Transverse colon (tissue), 4 donors: ENCODE results near the gene CLEC2A. TPM values are rescaled to one million over a fixed set of nuclear protein-coding genes. Genes with fewer than 3 reads are reported as not detected.

ENCODE experiments used
- DNase-seq: peaks from one replicate; pipeline ENCODE4 v3.0.0-alpha.2; 2019
- H3K27ac ChIP-seq, 4 donors: fragments of 200-600 bp; sonication (generic); 2 replicates each; pipeline ENCODE4 v1.5.1; 2016 to 2018; ENCODE audit warnings: inconsistent platforms in 4 of 4
- H3K27me3 ChIP-seq: fragments of 200-600 bp; sonication (generic); 2 replicates; pipeline ENCODE4 v1.5.1; 2017; ENCODE audit warnings: inconsistent platforms
- H3K36me3 ChIP-seq, 4 donors: fragments of 200-600 bp; sonication (generic); 2 replicates each; pipeline ENCODE4 v1.5.1; 2017 to 2019; ENCODE audit warnings: inconsistent platforms in 4 of 4
- H3K4me1 ChIP-seq, 4 donors: fragments of 200-600 bp; sonication (generic); 2 replicates each; pipeline ENCODE4 v1.5.1; 2017 to 2020; ENCODE audit warnings: inconsistent platforms in 4 of 4
- H3K4me3 ChIP-seq, 4 donors: fragments of 200-600 bp; sonication (generic); 1 replicate in 1 of 4; 2 replicates in 3 of 4; pipeline versions ENCODE4 v1.5.1 to v1.6.1; 2017 to 2019; ENCODE audit warnings: inconsistent platforms in 4 of 4
- H3K9me3 ChIP-seq, 2 donors: fragments of 200-600 bp; sonication (generic); 2 replicates each; pipeline ENCODE4 v1.5.1; 2017 to 2019; ENCODE audit warnings: inconsistent platforms in 2 of 2
- CTCF ChIP-seq, 5 experiments: fragments of 200-600 bp in 3 of 5; fragments of 450-650 bp in 2 of 5; sonication (generic) in 3 of 5; IDR thresholded peaks; 1 replicate in 2 of 5; 2 replicates in 3 of 5; pipeline ENCODE4 v1.5.1; 2016 to 2017; ENCODE audit warnings: antibody characterized with exemption in 5 of 5, inconsistent platforms in 3 of 5, mild to moderate bottlenecking in 2 of 5, moderate library complexity in 1 of 5
- EP300 ChIP-seq: sonication (generic); formaldehyde crosslinking; IDR thresholded peaks from one replicate; pipeline ENCODE4 v1.6.1; 2017; ENCODE audit warnings: antibody characterized with exemption, low read depth
- POLR2A ChIP-seq: fragments of 450-650 bp; IDR thresholded peaks from one replicate; pipeline ENCODE4 v1.6.1; 2016; ENCODE audit warnings: antibody characterized with exemption, mild to moderate bottlenecking, moderate library complexity
- POLR2AphosphoS5 ChIP-seq, 3 donors: sonication (generic); formaldehyde crosslinking; IDR thresholded peaks; one replicate each; pipeline ENCODE4 v1.6.1; 2016; ENCODE audit warnings: antibody characterized with exemption in 3 of 3
- WGBS, 2 donors: methylation state at CpG; one replicate each; pipeline ENCODE4 v1.1.5; 2018; ENCODE audit warnings: low coverage in 1 of 2; 5-methylcytosine and 5-hydroxymethylcytosine counted together
- in situ Hi-C, 4 donors: fragments of 200-750 bp; cut with MboI; loops; one replicate each; pipeline versions ENCODE4 v1.15.0 to v1.15.1; 2017; ENCODE audit warnings: low sequenced_read_pairs in 3 of 4, low pct_ligation_motif_present in 1 of 4, low pct_unique_long_range_greater_than_20kb in 1 of 4
- intact Hi-C: fragments of 100-400 bp; cut with DNase I; formaldehyde crosslinking; loops from one replicate; pipeline ENCODE4 v1.15.1; 2023; ENCODE audit warnings: low total_unique reads
- total RNA-seq, 4 donors: library from RNA; depleted of rRNA; stranded (reverse); fragments of >200 nt; gene quantifications; one replicate each; pipeline ENCODE4 v1.1.0, GENCODE V29; 2016

The CLEC2A gene
- total RNA-seq, 4 donors from 2014 or later, result not detected

GRCh38 chr12:9941838-9942237 is 9.7 kb upstream of the CLEC2A start:
- Histone ChIP-seq H3K4me1 (no peaks in the 10 kb centered on the region), H3K36me3 (no peaks in the 10 kb centered on the region), H3K4me3 (no peak overlapping the region), H3K27ac (no peak overlapping the region), H3K27me3 (no peaks in the 10 kb centered on the region), H3K9me3 (no peaks in the 10 kb centered on the region)
- intact Hi-C loops, result no loop called here
- TF ChIP-seq CTCF (IDR thresholded peaks at IDR 0.05) (no peak), POLR2A (no peak), POLR2AphosphoS5 (IDR thresholded peaks at IDR 0.05) (no peak), EP300 (no peak)
- in situ Hi-C loops, result no loop called here
- DNase-seq, result no peak
- 71 to 72% methylated on average over 1 of the region's 1 CpG for WGBS, 2 donors

DNA sequence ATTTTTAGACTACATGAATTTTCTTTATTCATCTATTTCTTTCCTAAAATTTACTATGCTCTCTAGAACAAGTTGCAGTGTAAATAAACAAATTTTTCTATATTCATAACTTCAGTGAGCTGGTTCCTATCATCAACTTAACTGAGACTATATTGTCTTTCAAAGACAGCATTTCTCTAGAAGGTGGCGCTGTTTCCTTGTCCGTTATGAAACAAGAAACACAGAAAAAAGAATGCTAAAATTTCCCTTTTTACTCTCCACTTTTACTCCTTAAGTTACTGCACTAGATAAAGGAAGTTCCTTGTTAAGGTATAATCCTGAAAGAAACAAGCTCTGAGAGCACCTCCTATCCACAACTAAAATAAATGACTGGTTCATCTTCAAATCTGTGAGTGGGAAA is 8.2 kb upstream of the CLEC2A start:
- no peaks in the 10 kb centered on the region for H3K4me1 ChIP-seq
- no peaks in the 10 kb centered on the region for H3K27me3 ChIP-seq
- DNase-seq, result no peak
- no peak overlapping the region for H3K4me3 ChIP-seq
- no peaks in the 10 kb centered on the region for H3K36me3 ChIP-seq
- 14 to 34% methylated on average over 2 of the region's 2 CpGs for WGBS, 2 donors
- in situ Hi-C loops, result no loop called here
- TF ChIP-seq POLR2AphosphoS5 (IDR thresholded peaks at IDR 0.05), result no peak
- no peak for TF ChIP-seq EP300
- TF ChIP-seq CTCF (IDR thresholded peaks at IDR 0.05), result no peak
- TF ChIP-seq POLR2A, result no peak
- H3K27ac ChIP-seq, result no peak overlapping the region
- H3K9me3 ChIP-seq, result no peaks in the 10 kb centered on the region
- intact Hi-C loops, result no loop called here

- Histone ChIP-seq H3K4me1 (peaks cover 0 to 13% (median 0%) of the 10 kb centered on the region in 4 donors), H3K27ac (no peak overlapping the region)
- in situ Hi-C loops, result no loop called here
These were observed 4.4 kb upstream of the CLEC2A start for GRCh38 chr12:9936591-9936990.

DNA sequence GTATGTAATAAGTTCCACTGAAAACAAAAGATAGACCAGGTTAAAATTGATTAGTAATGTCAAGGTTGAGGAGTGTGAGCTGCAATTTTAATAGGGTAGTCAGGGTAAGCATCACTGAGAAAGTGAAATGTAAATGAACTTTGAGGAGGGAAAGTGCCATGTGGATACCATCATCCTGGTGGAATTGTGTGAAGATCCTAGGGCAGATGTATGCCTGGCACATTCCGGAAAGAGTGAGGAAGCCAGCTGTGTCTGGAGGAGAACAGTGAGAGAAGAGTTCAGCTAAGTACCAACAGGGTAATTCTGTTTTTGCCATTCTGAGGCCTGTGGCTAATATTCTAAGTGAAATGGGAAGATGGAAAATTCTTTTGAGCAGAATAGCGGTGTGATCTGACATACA is 2.9 kb upstream of the CLEC2A start:
- no peak for DNase-seq
- Histone ChIP-seq H3K9me3 (no peaks in the 10 kb centered on the region), H3K27ac (no peak overlapping the region), H3K4me3 (no peak overlapping the region), H3K36me3 (no peaks in the 10 kb centered on the region), H3K27me3 (no peaks in the 10 kb centered on the region), H3K4me1 (peaks cover 0 to 13% (median 0%) of the 10 kb centered on the region in 4 donors)
- WGBS, 2 donors, result 91 to 93% methylated on average over 2 of the region's 2 CpGs
- in situ Hi-C loops (no loop called here), intact Hi-C loops (no loop called here)
- TF ChIP-seq POLR2A, result no peak
- TF ChIP-seq EP300, result no peak
- no peak for TF ChIP-seq POLR2AphosphoS5 (IDR thresholded peaks at IDR 0.05)
- TF ChIP-seq CTCF (IDR thresholded peaks at IDR 0.05), result no peak

More at GRCh38 chr12:9936591-9936990, 4.4 kb upstream of the CLEC2A start:
- TF ChIP-seq POLR2A, result no peak
- no peak for TF ChIP-seq EP300
- TF ChIP-seq CTCF (IDR thresholded peaks at IDR 0.05), result no peak
- no peak for TF ChIP-seq POLR2AphosphoS5 (IDR thresholded peaks at IDR 0.05)
- WGBS, 2 donors, result 62 to 74% methylated on average over 8 to 10 of the region's 10 CpGs
- no peaks in the 10 kb centered on the region for H3K27me3 ChIP-seq
- DNase-seq, result no peak
- H3K4me3 ChIP-seq, result no peak overlapping the region
- intact Hi-C loops, result no loop called here
- no peaks in the 10 kb centered on the region for H3K9me3 ChIP-seq
- no peaks in the 10 kb centered on the region for H3K36me3 ChIP-seq
